ENCODE measurements around the gene FBH1.
"Not testable (repeated sequence)": the region's sequence is repeated elsewhere in the genome, so short reads cannot be mapped to it uniquely, and the experiment has no call there.

The FBH1 gene

DNA sequence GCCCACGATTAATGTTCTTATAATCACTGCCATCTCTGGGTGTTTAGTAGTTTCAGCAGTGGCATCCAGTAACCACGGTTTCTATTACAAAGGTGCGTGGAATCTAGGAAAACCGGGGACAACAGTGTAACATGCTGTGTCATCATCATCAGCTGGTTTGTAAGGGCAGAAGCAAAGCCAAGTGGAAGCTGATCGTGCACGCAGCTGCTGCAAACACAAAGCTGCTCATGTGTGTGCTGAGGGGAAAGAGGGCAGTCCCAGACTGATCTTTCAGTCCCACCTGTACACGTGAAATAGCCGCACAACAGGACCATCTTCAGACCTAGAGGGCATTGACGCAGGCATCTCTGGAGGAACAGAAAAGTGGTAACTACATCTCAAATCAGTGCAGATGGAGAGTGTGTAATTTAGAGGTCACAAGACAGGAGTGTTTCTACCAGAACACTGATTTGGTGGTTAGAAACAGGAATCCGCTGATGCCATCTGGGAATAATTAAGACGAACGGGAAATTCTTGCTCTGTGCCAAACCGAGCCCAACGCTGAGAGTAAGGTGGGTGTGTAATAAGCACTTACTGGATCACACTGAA, 13.8 kb upstream of the FBH1 start:
- TF ChIP-seq TAF1 (IDR thresholded peaks at IDR 0.05; ENCODE audit: low read depth, low read length) (no peak), POU2F2 (IDR thresholded peaks at IDR 0.05; ENCODE audit: low read depth, low read length) (no peak), SPI1 (IDR thresholded peaks at IDR 0.05; ENCODE audit: low read depth, low read length) (no peak), POLR2A (IDR thresholded peaks at IDR 0.05; ENCODE audit: low read depth, low read length) (no peak), PAX5 (IDR thresholded peaks at IDR 0.05; ENCODE audit: insufficient read depth, low read length, severe bottlenecking) (no peak), POLR2AphosphoS5 (IDR thresholded peaks at IDR 0.05; ENCODE audit: low read depth, low read length) (no peak)
- no peak for DNase-seq (ENCODE audit: insufficient read length, low spot score)

DNA sequence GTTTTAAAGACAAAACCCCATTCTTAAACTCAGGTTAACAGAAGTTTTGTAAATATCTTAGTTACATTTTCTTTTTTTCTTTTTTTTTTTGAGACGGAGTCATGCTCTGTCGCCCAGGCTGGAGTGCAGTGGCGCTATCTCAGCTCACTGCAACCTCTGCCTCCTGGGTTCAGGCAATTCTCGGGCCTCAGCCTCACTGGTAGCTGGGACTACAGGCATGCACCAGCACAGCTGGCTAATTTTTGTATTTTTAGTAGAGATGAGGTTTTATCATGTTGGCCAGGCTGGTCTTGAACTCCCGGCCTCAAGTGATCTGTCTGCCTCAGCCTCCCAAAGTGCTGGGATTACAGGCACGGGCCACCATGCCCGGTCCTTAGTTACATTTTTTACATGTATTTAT, 13.0 kb upstream of the FBH1 start:
- DNase-seq (ENCODE audit: insufficient read length, low spot score); FAIRE-seq: not testable (repeated sequence)

More for the DNA sequence above, 13.8 kb upstream of the FBH1 start:
- no peak for FAIRE-seq

GRCh38 chr10:5882961-5883360, 7.1 kb upstream of the FBH1 start:
- no peak for TF ChIP-seq POU2F2 (IDR thresholded peaks at IDR 0.05; ENCODE audit: low read depth, low read length)
- TF ChIP-seq POLR2AphosphoS5 (IDR thresholded peaks at IDR 0.05; ENCODE audit: low read depth, low read length), result no peak
- no peak for TF ChIP-seq PAX5 (IDR thresholded peaks at IDR 0.05; ENCODE audit: insufficient read depth, low read length, severe bottlenecking)
- no peak for TF ChIP-seq POLR2A (IDR thresholded peaks at IDR 0.05; ENCODE audit: low read depth, low read length)
- TF ChIP-seq SPI1 (IDR thresholded peaks at IDR 0.05; ENCODE audit: low read depth, low read length), result no peak
- TF ChIP-seq TAF1 (IDR thresholded peaks at IDR 0.05; ENCODE audit: low read depth, low read length), result no peak

DNA sequence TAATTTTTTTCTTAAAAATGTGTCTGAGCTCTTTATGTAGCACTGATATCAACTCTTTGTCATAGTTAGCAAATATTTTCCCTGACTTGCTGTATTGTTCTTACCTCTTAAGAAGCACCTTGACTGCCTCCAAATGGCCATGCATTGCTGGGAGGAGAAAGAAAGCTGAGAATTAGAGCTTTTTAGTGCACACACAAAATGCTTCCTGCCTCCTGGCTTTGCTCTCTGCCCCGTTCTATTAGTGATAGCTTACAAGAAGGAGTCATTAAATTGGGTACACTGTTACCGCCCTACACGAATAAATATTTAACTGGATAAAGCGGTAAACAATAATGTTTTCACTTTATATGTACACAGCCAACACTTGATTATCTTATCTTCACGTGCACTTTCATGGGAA, 4.4 kb upstream of the FBH1 start:
- TF ChIP-seq POLR2AphosphoS5 (IDR thresholded peaks at IDR 0.05; ENCODE audit: low read depth, low read length) (no peak), POLR2A (IDR thresholded peaks at IDR 0.05; ENCODE audit: low read depth, low read length) (no peak), POU2F2 (IDR thresholded peaks at IDR 0.05; ENCODE audit: low read depth, low read length) (no peak), TAF1 (IDR thresholded peaks at IDR 0.05; ENCODE audit: low read depth, low read length) (no peak), SPI1 (IDR thresholded peaks at IDR 0.05; ENCODE audit: low read depth, low read length) (no peak), PAX5 (IDR thresholded peaks at IDR 0.05; ENCODE audit: insufficient read depth, low read length, severe bottlenecking) (no peak)
- DNase-seq (ENCODE audit: insufficient read length, low spot score) (no peak), FAIRE-seq (no peak)

More at GRCh38 chr10:5882961-5883360, 7.1 kb upstream of the FBH1 start:
- FAIRE-seq (no peak), DNase-seq (ENCODE audit: insufficient read length, low spot score) (no peak)

DNA sequence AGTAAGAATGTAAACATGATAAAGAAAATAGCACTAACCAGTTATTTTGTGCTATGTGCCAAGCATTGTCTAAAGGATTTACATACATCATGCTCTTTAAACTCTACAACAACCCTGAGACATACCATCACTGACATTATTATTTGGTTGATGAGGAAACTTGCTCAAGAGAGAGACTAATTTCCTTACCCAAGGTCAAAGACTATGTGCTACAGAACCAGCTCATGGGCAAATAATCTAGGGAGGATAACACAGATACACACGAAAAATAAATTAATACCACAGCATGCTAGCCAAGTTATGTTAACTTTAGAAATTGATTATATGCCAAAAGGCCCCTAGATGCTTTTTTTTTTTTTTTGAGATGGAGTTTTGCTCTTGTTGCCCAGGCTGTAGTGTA, 3.0 kb upstream of the FBH1 start:
- no peak for DNase-seq (ENCODE audit: insufficient read length, low spot score)
- FAIRE-seq, result no peak
- TF ChIP-seq POLR2A (IDR thresholded peaks at IDR 0.05; ENCODE audit: low read depth, low read length), result no peak
- TF ChIP-seq SPI1 (IDR thresholded peaks at IDR 0.05; ENCODE audit: low read depth, low read length), result no peak
- TF ChIP-seq TAF1 (IDR thresholded peaks at IDR 0.05; ENCODE audit: low read depth, low read length), result no peak
- TF ChIP-seq POU2F2 (IDR thresholded peaks at IDR 0.05; ENCODE audit: low read depth, low read length), result no peak
- TF ChIP-seq POLR2AphosphoS5 (IDR thresholded peaks at IDR 0.05; ENCODE audit: low read depth, low read length), result no peak
- TF ChIP-seq PAX5 (IDR thresholded peaks at IDR 0.05; ENCODE audit: insufficient read depth, low read length, severe bottlenecking), result no peak

DNA sequence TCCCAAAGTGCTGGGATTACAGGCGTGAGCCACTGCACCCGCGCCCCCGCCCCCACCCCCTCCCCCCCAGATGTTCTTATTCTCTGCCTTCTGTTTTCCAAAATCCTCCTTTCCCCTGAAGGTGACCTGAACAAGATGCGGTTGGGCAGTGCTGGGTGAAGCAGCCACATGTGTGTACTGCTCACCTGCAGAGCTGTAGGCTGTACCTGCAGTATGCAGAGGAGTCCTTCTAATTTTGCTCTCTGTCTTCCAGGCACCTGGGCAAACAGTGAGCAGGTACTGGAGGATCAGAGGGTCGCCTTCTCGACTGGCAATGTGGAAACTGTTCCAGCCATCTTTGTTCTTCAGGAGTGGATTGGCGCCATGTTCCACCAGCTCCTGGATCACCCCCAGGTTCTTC, 2.4 kb upstream of the FBH1 start:
- no peak for FAIRE-seq
- DNase-seq (ENCODE audit: insufficient read length, low spot score), result no peak
- TF ChIP-seq SPI1 (IDR thresholded peaks at IDR 0.05; ENCODE audit: low read depth, low read length) (no peak), TAF1 (IDR thresholded peaks at IDR 0.05; ENCODE audit: low read depth, low read length) (no peak), PAX5 (IDR thresholded peaks at IDR 0.05; ENCODE audit: insufficient read depth, low read length, severe bottlenecking) (no peak), POLR2A (IDR thresholded peaks at IDR 0.05; ENCODE audit: low read depth, low read length) (no peak), POU2F2 (IDR thresholded peaks at IDR 0.05; ENCODE audit: low read depth, low read length) (no peak), POLR2AphosphoS5 (IDR thresholded peaks at IDR 0.05; ENCODE audit: low read depth, low read length) (no peak)

DNA sequence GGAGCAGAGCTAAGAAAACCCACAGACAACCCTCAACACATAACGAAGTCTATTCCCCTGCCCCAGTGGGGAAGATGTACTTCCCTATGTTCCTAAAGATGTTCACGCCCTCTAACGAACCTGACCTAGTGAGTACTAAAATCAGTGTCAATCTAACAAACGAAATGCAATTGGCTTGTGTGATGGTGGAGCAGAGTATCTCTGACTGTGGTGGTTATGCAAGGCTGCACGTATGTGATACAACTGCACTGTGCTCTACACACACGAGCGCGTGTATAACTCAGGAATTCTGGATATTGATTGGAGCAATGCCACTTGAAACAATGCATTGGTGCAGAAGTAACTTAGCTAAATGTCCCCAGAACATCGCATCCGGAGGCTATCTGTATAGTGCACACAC, 1.7 kb upstream of the FBH1 start:
- no peak for DNase-seq (ENCODE audit: insufficient read length, low spot score)
- TF ChIP-seq PAX5 (IDR thresholded peaks at IDR 0.05; ENCODE audit: insufficient read depth, low read length, severe bottlenecking) (no peak), POU2F2 (IDR thresholded peaks at IDR 0.05; ENCODE audit: low read depth, low read length) (no peak), TAF1 (IDR thresholded peaks at IDR 0.05; ENCODE audit: low read depth, low read length) (no peak), SPI1 (IDR thresholded peaks at IDR 0.05; ENCODE audit: low read depth, low read length) (no peak), POLR2A (IDR thresholded peaks at IDR 0.05; ENCODE audit: low read depth, low read length) (no peak; the same call in 1 of the 2 replicates), POLR2AphosphoS5 (IDR thresholded peaks at IDR 0.05; ENCODE audit: low read depth, low read length) (no peak)
- peak; percentile 50 for FAIRE-seq

GRCh38 chr10:5888843-5889623, 1.0 kb upstream of the FBH1 start:
- DNase-seq (ENCODE audit: insufficient read length, low spot score) (peak; percentile 39), FAIRE-seq (peak; percentile 26)
- no peak for TF ChIP-seq PAX5 (IDR thresholded peaks at IDR 0.05; ENCODE audit: insufficient read depth, low read length, severe bottlenecking)
- TF ChIP-seq SPI1 (IDR thresholded peaks at IDR 0.05; ENCODE audit: low read depth, low read length), result no peak
- no peak for TF ChIP-seq POU2F2 (IDR thresholded peaks at IDR 0.05; ENCODE audit: low read depth, low read length)
- TF ChIP-seq TAF1 (IDR thresholded peaks at IDR 0.05; ENCODE audit: low read depth, low read length), result no peak
- no peak; the same call in 1 of the 2 replicates for TF ChIP-seq POLR2A (IDR thresholded peaks at IDR 0.05; ENCODE audit: low read depth, low read length)
- no peak for TF ChIP-seq POLR2AphosphoS5 (IDR thresholded peaks at IDR 0.05; ENCODE audit: low read depth, low read length)

GRCh38 chr10:5890452-5890915, 441 bp downstream of the FBH1 start:
- FAIRE-seq (no peak), DNase-seq (ENCODE audit: insufficient read length, low spot score) (no peak)
- TF ChIP-seq TAF1 (IDR thresholded peaks at IDR 0.05; ENCODE audit: low read depth, low read length) (no peak), PAX5 (IDR thresholded peaks at IDR 0.05; ENCODE audit: insufficient read depth, low read length, severe bottlenecking) (no peak), POU2F2 (IDR thresholded peaks at IDR 0.05; ENCODE audit: low read depth, low read length) (no peak), POLR2AphosphoS5 (IDR thresholded peaks at IDR 0.05; ENCODE audit: low read depth, low read length) (no peak), POLR2A (IDR thresholded peaks at IDR 0.05; ENCODE audit: low read depth, low read length) (no peak), SPI1 (IDR thresholded peaks at IDR 0.05; ENCODE audit: low read depth, low read length) (no peak)

Measured in GM12891 (cell line).